H1 (cell line): Measurements from ENCODE around the gene POLR1B. TPM values are rescaled to one million over a fixed set of nuclear protein-coding genes. Genes with fewer than 3 reads are reported as not detected.

Source experiments
- ASH2L ChIP-seq: fragments of 200-600, 300-600 bp; sonication (generic); IDR thresholded peaks from one replicate; pipeline ENCODE4 v1.7.1; 2017; ENCODE audit warnings: low read length
- BCL11A ChIP-seq, 2 experiments: IDR thresholded peaks; one replicate each; pipeline ENCODE4 v1.6.1; 2011; ENCODE audit warnings: low read depth in 2 of 2, low read length in 2 of 2, mild to moderate bottlenecking in 2 of 2
- CBX5 ChIP-seq: fragments of 300-800, 300-1000 bp; sonication (generic); IDR thresholded peaks from 2 replicates; pipeline ENCODE4 v1.7.1; 2016; ENCODE audit warnings: antibody characterized with exemption, low read length, low read depth
- CEBPB ChIP-seq: IDR thresholded peaks from 2 replicates; pipeline ENCODE4 v1.6.1; 2012; ENCODE audit warnings: low read depth, low read length
- CHD1 ChIP-seq: IDR thresholded peaks from 2 replicates; pipeline ENCODE4 v1.6.1; 2012; ENCODE audit warnings: low read depth, low read length, improper control_type of control experiment
- CHD2 ChIP-seq: IDR thresholded peaks from 2 replicates; pipeline ENCODE4 v1.6.1; 2012; ENCODE audit warnings: low read length, improper control_type of control experiment
- HDAC6 ChIP-seq: IDR thresholded peaks from one replicate; pipeline ENCODE4 v1.7.1; 2012; ENCODE audit warnings: low read depth, mild to moderate bottlenecking, inconsistent platforms, low read length, moderate library complexity
- JUND ChIP-seq: IDR thresholded peaks from 2 replicates; pipeline ENCODE4 v1.6.1; 2011; ENCODE audit warnings: mild to moderate bottlenecking, improper control_type of control experiment, low read length
- KDM5A ChIP-seq: fragments of 200-600 bp; IDR thresholded peaks from 2 replicates; pipeline ENCODE4 v1.7.1; 2012; ENCODE audit warnings: mild to moderate bottlenecking, low read length, inconsistent platforms, mixed read lengths
- MAFK ChIP-seq: IDR thresholded peaks from 2 replicates; pipeline ENCODE4 v1.6.1; 2012; ENCODE audit warnings: low read depth, mild to moderate bottlenecking, improper control_type of control experiment, low read length
- POLR2A ChIP-seq, 2 experiments: IDR thresholded peaks; 1 replicate in 1 of 2; 2 replicates in 1 of 2; pipeline ENCODE4 v1.6.1; 2011; ENCODE audit warnings: low read depth in 2 of 2, low read length in 2 of 2, mild to moderate bottlenecking in 2 of 2; ENCODE audit errors: control extremely low read depth in 1 of 2
- POLR2AphosphoS5 ChIP-seq: IDR thresholded peaks from 2 replicates; pipeline ENCODE4 v1.6.1; 2011; ENCODE audit warnings: low read depth, low read length
- POU5F1 ChIP-seq: IDR thresholded peaks from 2 replicates; pipeline ENCODE4 v1.6.1; 2011; ENCODE audit warnings: low read depth, mild to moderate bottlenecking, low read length, moderate library complexity
- RAD21 ChIP-seq, 2 experiments: IDR thresholded peaks in 1 of 2; conservative IDR thresholded peaks in 1 of 2; 2 replicates each; pipeline ENCODE4 v1.6.1; 2011; ENCODE audit warnings: low read depth in 2 of 2, low read length in 2 of 2, improper control_type of control experiment in 1 of 2, inconsistent platforms in 1 of 2, mild to moderate bottlenecking in 1 of 2, moderate library complexity in 1 of 2
- RXRA ChIP-seq: IDR thresholded peaks from 2 replicates; pipeline ENCODE4 v1.6.1; 2011; ENCODE audit warnings: low read depth, mild to moderate bottlenecking, low read length, moderate library complexity; ENCODE audit not compliant: insufficient read depth
- SAP30 ChIP-seq: fragments of 300-600 bp; sonication (generic); IDR thresholded peaks from 2 replicates; pipeline ENCODE4 v1.7.1; 2012; ENCODE audit warnings: low read length, moderate library complexity, mild to moderate bottlenecking, inconsistent platforms; ENCODE audit not compliant: insufficient read depth, insufficient replicate concordance
- SIN3A ChIP-seq, 2 experiments: IDR thresholded peaks in 1 of 2; conservative IDR thresholded peaks in 1 of 2; 2 replicates each; pipeline ENCODE4 v1.6.1; 2011 to 2012; ENCODE audit warnings: low read length in 2 of 2, improper control_type of control experiment in 1 of 2, low read depth in 1 of 2, mild to moderate bottlenecking in 1 of 2
- SIRT6 ChIP-seq: IDR thresholded peaks from one replicate; pipeline ENCODE4 v1.7.1; 2012; ENCODE audit warnings: low read length, inconsistent platforms
- SIX5 ChIP-seq: IDR thresholded peaks from 2 replicates; pipeline ENCODE4 v1.6.1; 2011; ENCODE audit warnings: mild to moderate bottlenecking, low read depth, low read length
- SP2 ChIP-seq: IDR thresholded peaks from 2 replicates; pipeline ENCODE4 v1.6.1; 2012; ENCODE audit warnings: mild to moderate bottlenecking, low read length, inconsistent platforms
- SUZ12 ChIP-seq: fragments of 200-600 bp; sonication (generic); IDR thresholded peaks from 2 replicates; pipeline ENCODE4 v1.6.1; 2012; ENCODE audit warnings: mild to moderate bottlenecking, inconsistent platforms, low read length, moderate library complexity, mixed read lengths
- TAF7 ChIP-seq: optimal IDR thresholded peaks from 2 replicates; pipeline ENCODE3; 2011; ENCODE audit warnings: low read depth, mild to moderate bottlenecking, inconsistent platforms, low read length, moderate library complexity, borderline replicate concordance
- TEAD4 ChIP-seq: IDR thresholded peaks from 2 replicates; pipeline ENCODE4 v1.6.1; 2012; ENCODE audit warnings: low read depth, low read length, inconsistent platforms, mixed read lengths
- ZNF274 ChIP-seq: IDR thresholded peaks from 2 replicates; pipeline ENCODE4 v1.7.0; 2012; ENCODE audit warnings: low read length, borderline replicate concordance; ENCODE audit errors: extremely low read depth
- polyA plus RNA-seq, 7 experiments: library from polyadenylated mRNA; depleted of rRNA in 3 of 7; stranded (reverse) in 5 of 7; unstranded in 2 of 7; fragments of >200 nt in 5 of 7; fragments of 200-250 nt in 2 of 7; gene quantifications; 1 replicate in 5 of 7; 2 replicates in 1 of 7; 4 replicates in 1 of 7; pipeline versions ENCODE4 v1.2.1 to v1.2.3, GENCODE V29; 2011 to 2013; ENCODE audit warnings: missing spikeins in 2 of 7, mixed read lengths in 2 of 7
- total RNA-seq: library from RNA; stranded (reverse); fragmentation: NEBNext Ultra II Directional; extraction: Animal tissue kit (Norgen Biotek cat#: 25700); gene quantifications from 2 replicates; pipeline ENCODE4 v1.2.1, GENCODE V29; 2021
- TF ChIP-seq, protein P1 (sequence below): IDR thresholded peaks from 2 replicates; pipeline ENCODE4 v1.6.1; 2012; ENCODE audit warnings: inconsistent platforms

POLR1B gene
- total and polyA plus RNA-seq, 2 of the 8 experiments (the other 6 are each of a cell fraction or from before 2014, with no cell fraction given), result 24.3 to 69.4 TPM

DNA sequence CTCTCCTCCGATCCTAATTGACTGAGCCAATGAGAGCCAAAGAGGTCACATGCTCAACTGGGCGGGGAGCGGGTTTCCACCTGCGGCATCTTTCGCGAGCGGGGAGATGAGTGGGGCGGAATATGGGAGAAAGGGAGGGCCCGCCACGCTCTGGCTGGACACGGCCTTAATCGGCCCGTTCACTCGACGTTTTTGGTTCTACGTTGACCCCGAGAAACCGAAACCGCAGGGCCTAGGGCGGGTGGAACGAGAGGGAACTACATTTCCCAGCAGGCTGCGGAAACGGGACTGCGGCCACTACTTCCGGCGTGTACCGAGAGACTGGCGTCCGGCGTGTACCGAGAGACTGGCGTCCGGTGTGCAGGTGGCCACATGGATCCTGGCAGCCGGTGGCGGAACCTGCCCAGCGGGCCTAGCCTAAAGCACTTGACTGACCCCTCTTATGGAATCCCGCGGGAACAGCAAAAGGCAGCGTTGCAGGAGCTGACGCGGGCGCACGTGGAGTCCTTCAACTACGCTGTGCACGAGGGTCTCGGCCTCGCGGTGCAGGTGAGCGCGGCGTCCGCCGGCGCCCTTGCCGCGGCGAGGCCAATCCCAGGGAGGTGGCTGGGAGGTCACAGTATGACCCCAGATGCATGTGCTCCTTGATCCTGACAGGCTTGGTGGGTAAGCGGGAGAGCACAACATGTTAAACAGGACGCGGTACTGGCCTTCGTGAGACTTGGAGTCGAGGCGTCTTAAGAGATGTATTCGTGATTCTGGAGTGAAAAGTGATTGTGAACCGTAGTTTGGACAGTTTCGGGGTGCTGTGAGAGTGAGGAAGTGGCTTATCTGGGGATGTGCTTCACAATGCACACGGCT is at the start of gene POLR1B (continued):
- no peak for TF ChIP-seq SUZ12
- no peak for TF ChIP-seq RAD21 (IDR thresholded peaks at IDR 0.05 in 1 of 2, conservative IDR thresholded peaks at IDR 0.05 in 1 of 2; ENCODE audit: low read depth in 2 of 2, low read length in 2 of 2)
- 0 out of 2 replicates have a peak, but pooled peaks have one; percentile 1 for TF ChIP-seq RXRA
- TF ChIP-seq, protein P1, sequence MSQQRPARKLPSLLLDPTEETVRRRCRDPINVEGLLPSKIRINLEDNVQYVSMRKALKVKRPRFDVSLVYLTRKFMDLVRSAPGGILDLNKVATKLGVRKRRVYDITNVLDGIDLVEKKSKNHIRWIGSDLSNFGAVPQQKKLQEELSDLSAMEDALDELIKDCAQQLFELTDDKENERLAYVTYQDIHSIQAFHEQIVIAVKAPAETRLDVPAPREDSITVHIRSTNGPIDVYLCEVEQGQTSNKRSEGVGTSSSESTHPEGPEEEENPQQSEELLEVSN, result peak; percentile 97
- no peak for TF ChIP-seq CHD1
- peak; percentile 91 for TF ChIP-seq SAP30
- TF ChIP-seq CHD2, result peak; percentile 83
- TF ChIP-seq SIRT6, result no peak
- no peak for TF ChIP-seq KDM5A
- no peak for TF ChIP-seq ZNF274
- TF ChIP-seq HDAC6, result no peak
- TF ChIP-seq POLR2AphosphoS5, result peak; percentile 64
- peak; percentile 79 for TF ChIP-seq SIX5
- no peak for TF ChIP-seq TEAD4
- TF ChIP-seq CEBPB, result no peak
- peak; percentile 97 for TF ChIP-seq SIN3A (conservative IDR thresholded peaks at IDR 0.05 in 1 of 2, IDR thresholded peaks at IDR 0.05 in 1 of 2; ENCODE audit: low read depth in 1 of 2, low read length in 2 of 2)
- peak; percentile 38 to 60 for TF ChIP-seq POLR2A (IDR thresholded peaks at IDR 0.05; ENCODE audit: control extremely low read depth in 1 of 2, low read depth in 2 of 2, low read length in 2 of 2)
- no peak for TF ChIP-seq POU5F1
- TF ChIP-seq ASH2L, result peak; percentile 100
- TF ChIP-seq MAFK, result no peak
- TF ChIP-seq CBX5, result no peak
- TF ChIP-seq TAF7, result peak; percentile 23
- TF ChIP-seq JUND, result no peak
- no peak for TF ChIP-seq SP2
- no peak for TF ChIP-seq BCL11A (IDR thresholded peaks at IDR 0.05; ENCODE audit: low read depth in 2 of 2, low read length in 2 of 2)
